Activated CD4-positive, alpha-beta T cell treated with anti-CD3 and anti-CD28 coated beads, Interleukin-2, Interleukin-4, amounts not matched to agents 100 ng/mL and 50 ng/mL, durations not matched to agents 16 hours and 8 hours (primary cell): ENCODE measurements around the gene EFCAB12.

Experiments
- DNase-seq: peaks from one replicate; pipeline ENCODE4 v3.0.0-alpha.2; 2020; ENCODE audit warnings: low spot score

The EFCAB12 gene

GRCh38 chr3:129445471-129445870 lies 17.0 kb upstream of the EFCAB12 start:
- DNase-seq: no peak

DNA sequence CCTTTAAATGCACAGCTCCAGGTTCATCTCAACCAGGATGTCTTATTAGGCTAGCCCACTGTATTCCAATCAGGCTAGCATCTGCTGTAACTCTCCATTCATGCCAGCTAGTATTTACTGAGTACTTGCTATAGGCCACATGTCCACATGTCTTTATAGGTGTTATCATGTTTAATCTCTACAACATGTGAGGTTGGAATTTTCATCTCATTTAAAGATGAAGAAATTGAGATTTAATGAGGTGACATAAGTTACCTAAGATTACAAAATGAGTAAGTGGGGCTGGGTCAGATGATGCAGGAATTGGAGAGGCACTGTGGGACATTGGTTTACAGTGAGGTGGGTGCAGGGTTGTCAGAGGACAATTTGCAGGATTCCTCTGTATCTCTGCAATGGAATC lies 14.5 kb upstream of the EFCAB12 start:
- DNase-seq: no peak

GRCh38 chr3:129442486-129442885 lies 14.1 kb upstream of the EFCAB12 start:
- DNase-seq: no peak

DNA sequence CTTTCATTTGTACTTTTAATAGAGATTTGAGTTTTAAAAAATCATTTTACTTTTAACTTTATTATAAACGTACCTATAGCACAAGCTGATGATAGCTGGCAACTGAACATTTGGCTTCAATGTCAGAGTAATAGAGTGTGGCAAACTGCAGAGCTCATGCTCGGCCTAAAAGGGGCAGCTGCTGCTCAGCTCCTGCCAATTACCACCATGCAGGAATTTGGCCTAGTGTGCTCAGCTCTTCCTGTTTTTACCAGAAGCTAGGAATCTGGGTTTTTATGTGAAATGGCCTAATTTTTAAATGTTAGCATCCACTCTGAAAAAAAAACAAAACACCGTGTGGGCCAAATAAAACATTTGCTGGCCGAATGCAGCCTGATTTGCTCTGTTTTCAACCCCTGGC lies 13.3 kb upstream of the EFCAB12 start:
- DNase-seq: no peak

DNA sequence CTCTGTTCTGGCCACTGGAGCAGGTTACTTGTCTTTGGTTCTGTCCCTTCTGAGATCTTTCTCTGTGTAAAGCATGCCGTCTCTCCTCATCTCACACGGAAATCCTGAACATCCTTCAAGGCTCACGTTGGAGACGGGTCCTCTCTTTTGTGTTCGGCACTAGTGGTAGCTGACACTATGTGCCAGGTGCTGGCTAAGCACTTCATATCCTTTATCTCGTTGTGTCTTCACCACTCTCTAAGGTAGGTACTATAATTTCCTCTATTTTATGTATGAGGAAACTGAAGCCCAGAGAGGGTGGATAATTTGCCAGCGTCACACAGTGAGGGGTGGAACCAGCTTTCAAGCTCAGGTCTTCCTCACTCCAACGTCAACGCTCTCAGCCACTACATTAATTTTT lies 12.8 kb upstream of the EFCAB12 start:
- DNase-seq: no peak

DNA sequence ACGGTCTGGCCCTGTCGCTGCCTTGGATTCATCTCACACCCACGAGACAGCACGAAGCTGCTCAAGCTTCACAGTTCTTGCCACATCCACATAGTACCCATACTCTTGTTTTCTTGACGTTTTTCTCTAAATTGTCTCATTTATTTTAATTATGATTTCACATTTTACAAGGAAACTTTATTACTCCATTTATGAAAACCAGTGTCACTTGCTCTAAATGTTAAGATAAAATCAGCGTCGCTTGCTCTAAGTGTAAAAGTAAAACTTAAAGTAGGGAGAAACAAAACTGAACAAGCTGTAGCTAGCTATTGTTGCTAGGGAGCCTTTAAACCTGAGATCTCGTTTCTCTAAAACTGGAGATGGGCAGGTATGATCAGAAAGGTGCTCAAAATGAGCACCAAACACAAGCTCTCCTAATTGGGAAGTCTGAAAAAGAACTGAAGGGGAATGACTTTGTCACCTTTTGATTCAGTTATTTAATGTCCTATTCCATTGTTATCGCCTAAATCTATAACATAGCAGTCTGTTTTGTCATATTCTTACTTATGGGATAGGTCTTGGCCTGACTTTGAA lies 12.3 kb upstream of the EFCAB12 start:
- DNase-seq: no peak

DNA sequence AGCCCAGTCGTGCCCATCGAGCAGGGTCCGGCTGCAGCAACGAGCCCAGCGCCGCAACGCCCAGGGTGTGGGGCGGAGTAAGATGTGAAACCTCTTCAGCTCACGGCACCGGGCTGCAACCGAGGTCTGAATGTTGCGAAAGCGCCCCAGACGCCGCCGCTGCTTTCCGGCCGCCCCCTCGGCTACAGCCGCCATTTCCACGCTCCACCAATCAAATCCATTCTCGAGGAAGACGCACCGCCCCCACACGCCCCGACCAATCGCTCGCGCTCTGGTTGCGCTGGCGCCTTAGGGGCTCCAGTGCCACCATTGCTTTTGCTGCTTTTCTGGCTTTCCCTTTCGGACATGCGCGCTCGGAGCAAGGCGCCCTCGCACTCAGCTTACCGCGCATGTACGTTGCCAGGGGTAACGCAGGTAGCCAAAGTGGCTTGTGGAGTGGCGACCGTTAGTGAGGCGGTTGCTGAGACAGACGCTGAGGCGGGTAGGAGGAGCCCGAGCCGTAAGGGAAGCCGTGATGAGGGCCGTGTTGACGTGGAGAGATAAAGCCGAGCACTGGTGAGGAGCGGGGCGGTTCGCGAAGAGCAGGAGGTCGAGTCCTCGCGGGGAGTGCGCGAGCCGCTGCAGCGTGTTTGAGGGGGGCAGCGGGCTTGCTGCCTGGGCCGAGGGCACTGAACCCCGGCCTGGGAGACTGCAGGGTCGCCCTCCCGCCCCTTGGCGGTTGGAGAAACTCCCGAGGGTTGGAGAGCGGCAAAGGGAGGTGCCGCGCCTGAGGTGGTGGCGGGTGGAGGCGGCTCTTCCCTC lies 11.6 kb upstream of the EFCAB12 start, which contains the start of the genes IFT122 and MBD4:
Gene IFT122, plus strand, starts transcription at position 408 of the 801 bp plus-strand sequence. Its CDS starts 107 bp downstream, at position 515.
Gene MBD4, minus strand, starts transcription at position 132 of the 801 bp plus-strand sequence. Its CDS starts 115 bp downstream, at position 17.
- DNase-seq: peak; percentile 99

DNA sequence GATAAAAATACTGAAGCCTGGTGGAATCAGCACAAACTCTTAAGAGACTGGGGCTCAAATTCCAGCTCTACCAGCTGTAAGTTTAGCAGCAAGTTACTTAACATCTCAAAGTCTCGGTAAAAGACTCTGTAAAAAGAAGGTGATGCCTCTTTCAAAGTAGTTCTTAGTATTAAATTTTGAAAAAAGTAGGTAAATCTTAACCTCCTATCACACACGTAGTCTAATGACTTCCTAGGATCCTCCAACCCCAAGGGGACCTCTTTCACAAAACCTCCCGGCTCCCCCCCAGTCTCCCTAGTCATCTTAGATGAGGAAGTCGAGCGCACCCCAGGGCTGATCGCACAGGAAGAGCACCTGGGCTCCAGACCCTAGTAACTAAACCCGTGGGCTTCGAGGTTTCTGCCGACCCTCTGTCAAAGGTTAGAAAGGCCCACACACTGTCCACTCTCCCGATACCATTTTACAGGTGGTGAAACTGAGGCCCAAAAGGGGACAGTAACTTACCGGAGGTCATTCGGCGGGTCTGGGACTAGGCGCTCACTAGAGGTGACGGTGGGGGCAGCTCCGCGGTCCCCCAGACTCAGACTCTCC lies 10.9 kb upstream of the EFCAB12 start:
- peak; percentile 44 for DNase-seq

GRCh38 chr3:129435367-129435766 lies 6.9 kb upstream of the EFCAB12 start:
- DNase-seq: no peak

DNA sequence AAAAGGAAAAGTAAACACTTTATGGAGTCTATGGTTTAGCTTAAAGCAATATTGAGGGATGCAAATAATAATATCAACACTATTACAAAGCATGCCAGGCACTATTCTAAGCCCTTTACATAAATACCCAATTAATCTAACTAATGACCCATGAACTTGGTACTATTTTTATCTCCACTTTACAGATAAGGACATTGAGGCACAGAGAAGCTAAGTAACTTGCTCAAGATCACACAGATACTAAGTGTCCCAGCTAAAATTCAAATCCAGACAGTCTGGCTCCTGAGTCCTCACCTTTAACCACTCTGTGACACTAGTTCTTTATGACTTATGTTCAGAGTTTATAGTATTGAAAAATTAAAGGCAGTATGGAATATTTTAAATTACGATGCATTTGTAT lies 5.7 kb upstream of the EFCAB12 start:
- DNase-seq: no peak

DNA sequence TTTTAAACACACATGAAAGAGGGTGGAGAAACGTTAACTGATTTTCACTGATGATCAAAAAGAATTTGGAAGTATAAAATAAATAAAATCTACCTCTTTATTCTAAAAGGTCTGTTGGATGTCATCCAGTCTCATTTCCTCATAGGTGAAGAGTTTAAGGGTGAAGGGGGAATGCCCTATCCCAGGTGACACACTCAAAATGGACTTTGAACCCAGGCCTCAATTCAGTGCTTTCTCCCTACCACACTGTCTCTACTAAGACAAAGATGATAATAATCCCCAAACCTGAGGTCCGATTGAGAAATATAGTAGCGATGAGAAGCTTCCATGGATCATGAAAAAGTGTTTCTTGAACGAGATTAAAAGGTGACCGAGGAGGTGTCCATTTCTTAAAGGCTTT lies 5.1 kb upstream of the EFCAB12 start:
- no peak for DNase-seq

GRCh38 chr3:129432671-129433070 lies 4.2 kb upstream of the EFCAB12 start:
- DNase-seq: no peak

DNA sequence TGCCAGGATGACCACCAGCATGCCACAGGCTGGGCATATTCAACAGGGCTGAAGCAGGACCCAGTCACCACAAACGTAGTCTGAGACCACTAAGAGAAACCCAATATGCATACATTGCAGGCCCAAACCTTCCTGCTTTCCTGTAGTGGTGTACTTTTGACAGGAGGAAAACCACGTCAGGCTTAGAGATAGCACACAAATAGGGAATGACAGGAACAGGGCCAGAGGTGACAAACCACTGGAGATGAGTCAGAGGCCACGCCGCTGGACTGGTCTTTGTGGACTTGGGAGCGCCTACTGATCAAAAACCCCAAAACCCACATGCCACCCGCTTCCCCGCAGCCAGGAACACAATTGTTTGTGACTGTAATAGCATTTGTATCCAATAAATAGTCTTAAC lies 3.6 kb upstream of the EFCAB12 start:
- DNase-seq: no peak

DNA sequence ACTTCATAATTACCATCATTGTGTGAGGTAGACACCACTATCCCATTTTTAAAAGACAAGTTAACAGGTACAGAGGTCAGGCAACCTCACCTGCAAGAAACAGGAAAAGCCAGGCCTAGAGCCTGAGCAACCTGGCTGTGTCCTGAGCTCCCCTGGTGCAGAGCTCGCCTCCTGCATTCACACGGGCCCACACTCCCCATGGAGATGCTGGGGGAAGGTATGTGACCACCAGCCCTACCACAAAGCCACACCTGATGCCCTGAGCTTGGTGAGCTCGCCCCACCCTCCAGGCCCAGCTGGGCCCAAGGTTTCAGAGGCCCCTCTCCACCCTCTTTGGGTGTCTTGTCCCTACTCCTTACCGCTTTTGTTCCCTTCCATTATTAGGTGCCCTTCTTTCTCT lies 1.2 kb upstream of the EFCAB12 start:
- DNase-seq: no peak

DNA sequence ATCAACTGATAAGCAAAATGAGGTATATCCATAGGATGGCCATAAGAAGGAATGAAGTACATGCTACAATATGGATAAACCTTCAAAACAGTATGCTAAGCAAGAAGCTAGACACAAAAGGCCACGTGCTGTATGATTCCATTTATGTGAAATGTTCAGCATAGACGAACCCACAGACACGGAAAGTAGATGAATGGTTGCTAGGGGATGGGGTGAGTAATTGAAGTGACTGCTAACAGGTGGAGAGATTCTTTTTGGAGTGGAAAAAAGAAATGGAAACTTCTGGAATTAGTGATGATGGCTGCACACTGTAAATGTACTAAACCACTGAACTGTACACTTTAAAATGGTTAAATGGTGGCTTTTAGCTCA lies 630 bp upstream of the EFCAB12 start:
- no peak for DNase-seq

- no peak for DNase-seq
Measured at GRCh38 chr3:129428007-129428375, 445 bp downstream of the EFCAB12 start.

DNA sequence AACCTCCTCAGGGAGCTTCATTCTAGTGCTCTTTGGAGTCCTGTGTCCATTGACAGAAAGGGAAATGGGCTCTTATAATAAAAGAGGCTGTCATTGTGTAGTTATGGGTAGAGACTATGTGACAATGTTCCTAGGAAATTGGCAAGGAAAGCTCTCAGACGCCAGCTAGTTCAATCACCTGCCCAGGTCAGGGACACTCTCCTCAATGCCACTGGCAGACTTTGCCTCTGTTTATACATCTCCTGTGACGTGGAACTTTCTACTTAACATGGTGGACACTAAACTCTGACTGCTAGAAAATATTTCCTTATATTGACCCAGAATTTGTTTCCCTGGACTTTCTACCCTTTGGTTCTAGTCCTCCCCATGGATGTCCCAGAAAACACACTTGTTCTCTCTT lies 2.8 kb downstream of the EFCAB12 start:
- DNase-seq: no peak

- DNase-seq: no peak
Measured at GRCh38 chr3:129425213-129425612, 3.2 kb downstream of the EFCAB12 start.

DNA sequence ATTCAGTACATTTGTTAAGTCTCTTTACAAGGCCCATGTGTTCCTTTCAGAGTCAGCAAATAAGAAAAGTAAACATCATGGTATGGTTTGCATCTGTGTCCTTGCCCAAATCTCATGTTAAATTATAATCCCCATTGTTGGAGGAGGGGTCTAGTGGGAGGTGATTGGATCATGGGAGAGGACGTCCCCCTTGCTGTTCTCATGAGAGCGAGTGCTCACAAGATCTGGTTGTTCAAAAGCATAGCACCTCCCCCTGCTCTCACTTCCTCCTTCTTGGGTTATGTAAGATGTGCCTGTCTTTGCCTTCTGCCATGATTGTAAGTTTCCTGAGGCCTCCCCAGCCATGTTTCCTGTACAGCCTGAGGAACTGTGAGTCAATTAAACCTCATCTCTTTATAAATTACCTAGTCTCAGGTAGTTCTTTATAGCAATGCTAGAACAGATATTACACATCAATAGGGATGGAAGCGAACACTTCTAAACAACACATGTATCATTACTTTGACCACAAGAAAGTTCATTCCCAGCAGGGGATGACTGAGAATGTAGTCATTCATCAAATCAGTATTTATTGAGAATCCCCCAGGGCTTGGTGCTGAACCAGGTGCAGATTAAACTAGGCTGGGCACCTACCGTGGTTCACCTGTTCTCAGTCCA lies 4.1 kb downstream of the EFCAB12 start:
- DNase-seq: no peak

DNA sequence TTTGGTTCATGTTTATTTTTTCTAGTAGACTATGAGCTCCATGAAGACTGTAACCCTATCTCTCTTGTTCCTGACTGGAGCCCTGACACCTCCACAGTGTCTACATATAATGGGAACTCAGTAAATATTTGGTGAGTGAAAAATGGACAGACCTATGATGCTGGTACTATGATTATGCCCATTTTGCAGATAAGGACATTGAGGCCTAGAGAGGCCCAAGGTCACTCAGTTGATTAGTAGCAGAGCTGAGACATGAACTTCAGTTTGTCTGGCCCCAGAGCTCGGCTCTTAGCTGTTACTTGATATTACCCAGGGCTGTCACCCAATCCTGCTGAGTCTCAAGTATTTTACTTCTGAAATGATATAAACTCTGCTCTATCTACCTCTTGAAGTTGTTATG lies 5.5 kb downstream of the EFCAB12 start:
- DNase-seq: no peak

GRCh38 chr3:129421988-129422745 lies 6.3 kb downstream of the EFCAB12 start:
- no peak for DNase-seq

- no peak for DNase-seq
Measured at GRCh38 chr3:129421236-129421883, 7.1 kb downstream of the EFCAB12 start.
